ENCODE data around the gene C1orf74. TPM values are rescaled to one million over a fixed set of nuclear protein-coding genes. Genes with fewer than 3 reads are reported as not detected.

The C1orf74 gene
- total and polyA plus RNA-seq, 4 donors, result 0.82 to 1.8 (median 1.1) TPM

GRCh38 chr1:209790286-209791193 is 6.2 kb upstream of the C1orf74 start:
- Histone ChIP-seq H3K27me3 (ENCODE audit: control insufficient read depth in 4 of 4, insufficient read depth in 4 of 4, low read length in 3 of 4) (no peaks in the 10 kb centered on the region), H3K9ac (ENCODE audit: low read depth in 1 of 2, low read length in 2 of 2) (no peak overlapping the region), H3K4me1 (ENCODE audit: control insufficient read depth in 4 of 4, insufficient read depth in 4 of 4, low read length in 3 of 4) (peaks cover 7 to 60% (median 43%) of the 10 kb centered on the region in 4 donors), H3K9me3 (ENCODE audit: control insufficient read depth in 4 of 4, low read length in 3 of 4) (no peaks in the 10 kb centered on the region), H3K36me3 (ENCODE audit: control insufficient read depth in 4 of 4, insufficient read depth in 3 of 4, low read depth in 1 of 4, low read length in 3 of 4) (peaks cover 0 to 37% (median 18%) of the 10 kb centered on the region in 4 donors), H3K4me3 (ENCODE audit: low read depth in 1 of 3, low read length in 3 of 3) (no peak overlapping the region), H3K27ac (ENCODE audit: low read depth in 1 of 2, low read length in 2 of 2) (no peak overlapping the region)
- DNase-seq (ENCODE audit: low spot score), result no peak
- TF ChIP-seq, protein P1, sequence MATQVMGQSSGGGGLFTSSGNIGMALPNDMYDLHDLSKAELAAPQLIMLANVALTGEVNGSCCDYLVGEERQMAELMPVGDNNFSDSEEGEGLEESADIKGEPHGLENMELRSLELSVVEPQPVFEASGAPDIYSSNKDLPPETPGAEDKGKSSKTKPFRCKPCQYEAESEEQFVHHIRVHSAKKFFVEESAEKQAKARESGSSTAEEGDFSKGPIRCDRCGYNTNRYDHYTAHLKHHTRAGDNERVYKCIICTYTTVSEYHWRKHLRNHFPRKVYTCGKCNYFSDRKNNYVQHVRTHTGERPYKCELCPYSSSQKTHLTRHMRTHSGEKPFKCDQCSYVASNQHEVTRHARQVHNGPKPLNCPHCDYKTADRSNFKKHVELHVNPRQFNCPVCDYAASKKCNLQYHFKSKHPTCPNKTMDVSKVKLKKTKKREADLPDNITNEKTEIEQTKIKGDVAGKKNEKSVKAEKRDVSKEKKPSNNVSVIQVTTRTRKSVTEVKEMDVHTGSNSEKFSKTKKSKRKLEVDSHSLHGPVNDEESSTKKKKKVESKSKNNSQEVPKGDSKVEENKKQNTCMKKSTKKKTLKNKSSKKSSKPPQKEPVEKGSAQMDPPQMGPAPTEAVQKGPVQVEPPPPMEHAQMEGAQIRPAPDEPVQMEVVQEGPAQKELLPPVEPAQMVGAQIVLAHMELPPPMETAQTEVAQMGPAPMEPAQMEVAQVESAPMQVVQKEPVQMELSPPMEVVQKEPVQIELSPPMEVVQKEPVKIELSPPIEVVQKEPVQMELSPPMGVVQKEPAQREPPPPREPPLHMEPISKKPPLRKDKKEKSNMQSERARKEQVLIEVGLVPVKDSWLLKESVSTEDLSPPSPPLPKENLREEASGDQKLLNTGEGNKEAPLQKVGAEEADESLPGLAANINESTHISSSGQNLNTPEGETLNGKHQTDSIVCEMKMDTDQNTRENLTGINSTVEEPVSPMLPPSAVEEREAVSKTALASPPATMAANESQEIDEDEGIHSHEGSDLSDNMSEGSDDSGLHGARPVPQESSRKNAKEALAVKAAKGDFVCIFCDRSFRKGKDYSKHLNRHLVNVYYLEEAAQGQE (IDR thresholded peaks at IDR 0.05), result no peak
- TF ChIP-seq NR2F2 (IDR thresholded peaks at IDR 0.05) (no peak), SP1 (IDR thresholded peaks at IDR 0.05) (peak; percentile 84), RXRA (IDR thresholded peaks at IDR 0.05) (peak; percentile 45), GABPA (IDR thresholded peaks at IDR 0.05 in 1 of 2, conservative IDR thresholded peaks at IDR 0.05 in 1 of 2) (no peak), YY1 (IDR thresholded peaks at IDR 0.05) (peak; percentile 49), TAF1 (conservative IDR thresholded peaks at IDR 0.05) (no peak), EGR1 (IDR thresholded peaks at IDR 0.05; ENCODE audit: low read depth in 2 of 2) (no peak), HNF4G (IDR thresholded peaks at IDR 0.05) (peak; percentile 82), CTCF (IDR thresholded peaks at IDR 0.05; ENCODE audit: low read depth, low read length, missing input control) (no peak), HNF4A (conservative IDR thresholded peaks at IDR 0.05) (peak; percentile 93), FOXA1 (IDR thresholded peaks at IDR 0.05) (no peak), FOXA2 (IDR thresholded peaks at IDR 0.05) (no peak), JUND (IDR thresholded peaks at IDR 0.05) (no peak), ZBTB33 (IDR thresholded peaks at IDR 0.05) (no peak)
- TF ChIP-seq, protein P2, sequence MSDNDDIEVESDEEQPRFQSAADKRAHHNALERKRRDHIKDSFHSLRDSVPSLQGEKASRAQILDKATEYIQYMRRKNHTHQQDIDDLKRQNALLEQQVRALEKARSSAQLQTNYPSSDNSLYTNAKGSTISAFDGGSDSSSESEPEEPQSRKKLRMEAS (IDR thresholded peaks at IDR 0.05), result no peak
- TF ChIP-seq, protein P3, sequence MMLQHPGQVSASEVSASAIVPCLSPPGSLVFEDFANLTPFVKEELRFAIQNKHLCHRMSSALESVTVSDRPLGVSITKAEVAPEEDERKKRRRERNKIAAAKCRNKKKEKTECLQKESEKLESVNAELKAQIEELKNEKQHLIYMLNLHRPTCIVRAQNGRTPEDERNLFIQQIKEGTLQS (IDR thresholded peaks at IDR 0.05), result no peak
- WGBS, result 81% methylated on average over 10 of the region's 10 CpGs
